ENCODE measurements around the gene TULP4.
"Not testable (repeated sequence)": the region's sequence is repeated elsewhere in the genome, so short reads cannot be mapped to it uniquely, and the experiment has no call there.

Gene TULP4

GRCh38 chr6:158539413-158539812 lies 227.1 kb downstream of the TULP4 start:
- DNase-seq, result no peak

GRCh38 chr6:158539881-158540280 lies 227.6 kb downstream of the TULP4 start:
- no peak for DNase-seq

DNA sequence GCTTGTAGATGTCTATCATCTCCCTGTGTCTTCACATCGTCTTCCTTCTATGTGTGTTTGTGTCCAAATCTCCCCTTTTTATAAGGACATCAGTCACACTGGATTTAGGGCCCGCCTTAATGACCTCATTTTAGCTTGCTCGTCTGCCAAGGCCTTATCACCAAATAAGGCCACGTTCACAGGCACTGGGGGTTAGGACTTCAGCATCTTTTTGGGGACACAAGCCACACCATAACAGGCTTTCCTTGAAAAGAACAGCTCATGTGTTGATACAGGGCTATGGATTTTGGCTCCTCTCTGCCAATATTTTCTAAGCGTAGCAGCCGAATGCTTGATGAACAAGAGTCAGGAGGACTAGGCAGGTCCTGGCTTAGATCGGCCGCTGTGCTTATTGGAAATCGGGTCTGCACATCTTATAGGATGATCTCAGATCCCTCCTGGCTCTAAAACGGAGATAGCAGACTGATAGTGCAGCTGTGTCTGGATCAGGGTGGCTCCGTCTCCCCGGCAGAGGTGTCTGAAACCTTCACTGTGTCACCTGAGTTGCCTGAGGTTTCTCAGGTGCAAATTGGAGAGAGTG lies 231.4 kb downstream of the TULP4 start:
- DNase-seq, result no peak

DNA sequence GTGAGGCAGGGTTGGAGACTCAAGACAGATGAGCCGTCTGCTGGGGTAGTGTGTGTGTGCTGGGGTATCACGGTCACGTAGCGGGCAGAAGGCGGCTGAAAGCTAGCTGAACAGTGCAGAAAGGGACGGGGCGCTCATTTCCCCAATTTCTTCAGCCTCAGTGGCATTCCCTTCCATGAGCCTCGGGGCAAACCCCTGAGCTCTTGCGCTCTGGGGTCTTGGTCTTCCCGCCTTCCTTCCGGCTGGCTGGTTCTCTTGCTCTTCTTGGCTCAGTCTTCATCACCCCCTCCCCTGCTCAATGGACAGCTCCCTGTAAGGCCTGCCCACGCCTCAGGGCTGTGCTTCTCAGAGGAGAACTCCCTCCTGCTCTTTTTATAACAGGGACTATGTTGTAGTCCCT lies 232.2 kb downstream of the TULP4 start:
- DNase-seq, result no peak

DNA sequence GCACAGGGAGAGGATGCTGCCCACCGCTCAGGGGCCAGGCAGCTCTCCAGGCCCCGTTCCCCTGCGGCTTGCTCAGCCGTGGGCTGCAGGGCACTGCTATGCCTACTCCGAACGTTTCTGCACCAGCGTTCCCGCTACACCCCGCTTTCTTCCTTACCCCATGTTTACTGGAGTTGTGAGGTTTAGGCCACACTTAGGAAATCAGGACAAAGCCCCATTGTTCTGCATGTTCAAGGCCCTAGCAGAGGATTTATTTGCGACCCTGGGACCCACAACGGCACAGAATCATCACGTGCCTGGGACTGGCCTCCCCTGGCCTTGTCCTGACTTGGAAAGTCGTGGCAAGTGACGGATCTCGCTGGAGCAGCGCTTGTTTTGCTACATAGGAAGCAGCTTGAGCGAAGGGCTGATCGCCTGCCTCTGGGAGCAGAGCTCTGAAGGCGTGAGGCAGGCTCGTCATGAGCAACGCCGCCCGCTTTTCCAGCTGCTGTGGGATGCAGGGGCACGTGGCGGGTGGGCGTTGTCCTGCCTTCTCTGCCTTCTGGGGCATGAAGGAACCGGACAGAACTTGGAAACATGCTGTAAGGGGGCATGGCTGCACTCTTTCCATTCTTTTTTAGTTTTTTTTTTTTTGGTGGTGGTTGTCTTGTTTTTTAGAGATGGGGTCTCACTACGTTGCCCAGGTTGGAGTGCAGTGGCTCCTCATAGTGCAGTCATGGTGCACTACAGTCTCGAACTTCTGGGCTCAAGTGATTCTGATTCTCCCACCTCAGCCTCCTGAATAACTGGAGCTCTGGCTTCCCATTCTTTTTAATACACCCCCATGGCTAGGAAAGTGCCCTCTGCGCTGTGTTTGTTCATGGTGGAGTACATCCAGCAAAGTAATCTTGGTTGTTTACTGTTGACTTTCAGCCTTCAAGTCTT lies 233.0 kb downstream of the TULP4 start:
- DNase-seq, result no peak

DNA sequence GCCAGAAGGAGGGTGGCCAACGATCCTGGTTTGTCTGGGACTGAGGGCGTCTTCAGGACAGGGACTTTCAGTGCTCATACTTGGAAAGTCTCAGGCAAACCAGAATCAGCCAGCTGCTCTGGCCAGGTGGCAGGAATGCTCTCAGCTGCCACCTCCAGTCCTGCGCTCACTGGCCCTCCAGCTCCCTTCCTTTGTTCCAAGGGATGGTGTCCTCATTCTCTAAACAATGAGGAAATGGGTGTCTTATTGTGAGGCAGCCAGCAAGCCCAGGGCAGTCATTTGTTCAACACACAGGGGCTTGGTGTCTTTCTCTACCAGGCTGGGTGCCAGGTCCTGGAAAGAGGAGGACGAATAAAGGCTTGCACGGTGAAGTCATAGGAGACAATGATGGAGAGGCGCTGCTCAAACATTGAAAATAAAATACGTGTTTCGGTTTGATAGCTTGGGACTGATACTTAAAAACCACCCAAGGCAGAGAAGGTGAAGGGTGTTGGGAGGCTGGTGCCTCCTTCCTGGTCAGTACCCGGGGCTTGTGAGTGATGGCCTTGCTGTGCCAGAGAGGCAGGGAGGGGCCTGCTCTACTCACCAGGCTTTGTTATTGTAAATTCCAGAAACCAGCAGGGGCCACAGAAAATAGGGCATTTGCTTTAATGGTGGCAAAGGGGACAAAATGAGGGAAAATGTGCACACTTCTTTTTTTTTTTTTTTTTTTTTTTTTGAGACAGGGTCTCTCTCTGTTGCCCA lies 236.3 kb downstream of the TULP4 start:
- no peak for DNase-seq

GRCh38 chr6:158552055-158552795 lies 240.0 kb downstream of the TULP4 start:
- DNase-seq, result no peak

DNA sequence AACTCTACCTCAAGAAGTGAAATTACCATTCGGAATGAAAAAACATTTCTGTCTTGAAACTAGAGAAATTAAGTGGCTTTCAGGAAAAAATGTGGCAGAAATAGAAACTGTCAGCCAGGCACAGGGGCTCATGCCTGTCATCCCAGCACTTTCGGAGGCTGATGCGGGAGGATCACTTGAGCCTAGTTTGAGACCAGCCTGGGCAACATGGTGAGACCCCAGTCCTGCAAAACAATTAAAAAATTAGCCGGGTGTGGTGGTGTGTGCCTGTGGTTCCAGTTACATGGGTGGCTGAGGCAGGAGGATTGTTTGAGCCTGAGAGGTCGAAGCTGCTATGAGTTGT lies 240.5 kb downstream of the TULP4 start:
- no peak for DNase-seq

DNA sequence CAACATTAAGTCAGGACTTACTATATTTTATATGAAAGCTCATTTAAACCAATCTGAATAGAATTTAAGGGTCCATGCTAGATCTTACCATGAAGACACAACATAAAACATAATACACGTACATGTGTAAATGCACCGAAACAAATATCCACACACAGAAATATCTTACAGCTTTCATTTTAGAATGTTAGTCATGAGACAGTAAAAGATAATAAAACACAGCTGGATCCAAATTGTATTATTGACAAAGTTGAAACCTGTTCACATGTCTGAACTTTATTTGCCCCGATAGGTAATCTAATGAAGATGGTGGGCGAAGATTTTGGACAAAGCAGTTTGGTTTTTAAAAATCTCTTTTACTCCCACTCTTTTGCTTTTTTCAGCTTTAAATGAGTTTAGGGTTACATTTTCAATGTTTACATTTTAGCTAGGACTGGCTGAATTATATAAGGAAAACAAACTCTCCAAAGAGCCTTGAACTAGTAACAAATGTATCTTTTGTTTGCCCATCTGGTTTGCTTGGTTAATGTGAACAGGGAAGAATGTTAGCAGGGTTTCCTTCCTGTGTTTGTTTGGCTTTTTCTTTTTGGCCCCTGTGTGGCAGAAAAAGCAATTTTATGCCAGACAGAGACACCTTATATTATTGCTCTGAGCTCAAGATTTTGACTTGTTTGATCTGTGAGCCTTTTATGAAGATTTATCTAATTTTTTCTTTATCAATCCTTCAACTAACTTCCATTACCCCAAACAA lies 242.5 kb downstream of the TULP4 start:
- DNase-seq, result no peak

GRCh38 chr6:158556113-158556512 lies 243.8 kb downstream of the TULP4 start:
- no peak for DNase-seq

- DNase-seq, result not testable (repeated sequence)
Observed at GRCh38 chr6:158557110-158557509, 244.8 kb downstream of the TULP4 start.

DNA sequence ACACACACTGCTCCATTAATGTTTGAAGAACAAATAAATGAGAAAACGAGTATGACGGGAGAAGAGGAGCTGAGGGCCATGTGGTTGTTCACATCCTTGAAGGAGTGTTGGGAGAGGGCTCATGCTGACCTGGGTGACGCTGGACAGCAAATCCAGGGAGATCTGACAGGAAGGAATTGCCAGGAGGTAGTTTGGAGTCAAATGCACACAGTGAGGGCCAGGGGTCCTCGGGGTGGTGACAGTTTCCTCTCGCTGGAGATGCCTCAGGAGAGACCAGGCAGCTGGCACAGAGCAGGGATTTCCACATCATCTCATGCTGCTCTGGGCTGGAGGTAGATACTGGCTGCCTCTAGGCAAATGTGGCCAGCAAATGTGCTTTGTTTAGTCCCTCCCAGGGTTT lies 245.7 kb downstream of the TULP4 start:
- DNase-seq, result no peak

GRCh38 chr6:158558415-158559306 lies 246.4 kb downstream of the TULP4 start:
- no peak for DNase-seq

- DNase-seq, result no peak
Observed at GRCh38 chr6:158559338-158559894, 247.2 kb downstream of the TULP4 start.

- DNase-seq, result no peak
Observed at GRCh38 chr6:158559895-158560835, 247.9 kb downstream of the TULP4 start, which contains the start of gene TMEM181. Gene TMEM181, plus strand, starts transcription at chr6:158560091. Its CDS starts 134 bp downstream, at chr6:158560225.

- no peak for DNase-seq
Observed at GRCh38 chr6:158560836-158561320, 248.6 kb downstream of the TULP4 start.

Data from NCI-H187 treated with DMSO at 0.1 percent for 48 hours (cell line).